GM18909 (cell line): ENCODE data around the gene SLCO1A2.
"Not testable (repeated sequence)": the region's sequence is repeated elsewhere in the genome, so short reads cannot be mapped to it uniquely, and the experiment has no call there.

Experiments used
- ATAC-seq: cut with Tn5 transposase; IDR thresholded peaks from one replicate; pipeline ENCODE4 v1.9.1; 2021; ENCODE audit warnings: mild to moderate bottlenecking; ENCODE audit not compliant: unreplicated experiment, poor library complexity

The SLCO1A2 gene

GRCh38 chr12:21334771-21335325 lies at the start of gene SLCO1A2:
Gene SLCO1A2 (minus strand): TSS chr12:21334917. CDS start chr12:21334647, 270 bp downstream.
- no peak for ATAC-seq

- ATAC-seq, result no peak
Observed at GRCh38 chr12:21384261-21384660, 49.5 kb upstream of the SLCO1A2 start.

- ATAC-seq, result not testable (repeated sequence)
Observed at GRCh38 chr12:21381320-21381719, 46.6 kb upstream of the SLCO1A2 start.

GRCh38 chr12:21379218-21379617 lies 44.5 kb upstream of the SLCO1A2 start:
- no peak for ATAC-seq

GRCh38 chr12:21372602-21373001 lies 37.9 kb upstream of the SLCO1A2 start, which contains the start of gene IAPP:
Gene IAPP (plus strand): TSS chr12:21372902. CDS start chr12:21373352, 450 bp downstream.
- no peak for ATAC-seq

GRCh38 chr12:21370845-21371449 lies 36.2 kb upstream of the SLCO1A2 start:
- ATAC-seq, result no peak

GRCh38 chr12:21369141-21369980 lies 34.6 kb upstream of the SLCO1A2 start:
- no peak for ATAC-seq

- ATAC-seq, result not testable (repeated sequence)
Observed at GRCh38 chr12:21360632-21361031, 25.9 kb upstream of the SLCO1A2 start.

GRCh38 chr12:21354641-21355040 lies 19.9 kb upstream of the SLCO1A2 start:
- ATAC-seq, result no peak

GRCh38 chr12:21353948-21354347 lies 19.2 kb upstream of the SLCO1A2 start:
- ATAC-seq, result no peak

- no peak for ATAC-seq
Observed at GRCh38 chr12:21353487-21353886, 18.8 kb upstream of the SLCO1A2 start.

- ATAC-seq, result no peak
Observed at GRCh38 chr12:21350975-21351374, 16.3 kb upstream of the SLCO1A2 start.

GRCh38 chr12:21346542-21347205 lies 12.0 kb upstream of the SLCO1A2 start:
- no peak for ATAC-seq

- ATAC-seq, result no peak
Observed at GRCh38 chr12:21343636-21344035, 8.9 kb upstream of the SLCO1A2 start.

GRCh38 chr12:21341769-21342168 lies 7.1 kb upstream of the SLCO1A2 start:
- ATAC-seq, result no peak

- no peak for ATAC-seq
Observed at GRCh38 chr12:21340403-21340802, 5.7 kb upstream of the SLCO1A2 start.

- ATAC-seq, result no peak
Observed at GRCh38 chr12:21339921-21340320, 5.2 kb upstream of the SLCO1A2 start.

GRCh38 chr12:21337959-21338744 lies 3.4 kb upstream of the SLCO1A2 start:
- no peak for ATAC-seq

GRCh38 chr12:21337453-21337852 lies 2.7 kb upstream of the SLCO1A2 start:
- ATAC-seq, result no peak

GRCh38 chr12:21336656-21337055 lies 1.9 kb upstream of the SLCO1A2 start:
- no peak for ATAC-seq
